Measurements from ENCODE around the gene ZNF469.

DNA sequence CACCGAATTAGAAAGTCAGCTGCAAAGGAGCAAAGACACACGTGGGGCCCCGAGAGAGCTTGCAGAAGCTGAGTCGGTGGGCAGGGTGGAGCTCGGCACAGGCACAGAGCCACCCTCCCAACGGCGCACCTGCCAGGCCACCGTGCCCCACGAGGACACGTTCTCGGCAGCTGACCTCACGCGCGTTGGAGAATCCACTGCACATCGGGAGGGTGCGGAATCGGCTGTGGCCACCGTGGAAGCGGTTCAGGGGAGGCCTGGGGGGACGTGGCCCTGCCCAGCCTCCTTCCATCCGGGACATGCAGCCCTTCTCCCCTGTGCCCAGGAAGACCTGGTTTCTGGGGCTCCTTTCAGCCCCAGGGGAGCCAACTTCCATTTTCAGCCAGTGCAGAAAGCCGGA, 49.4 kb downstream of the ZNF469 start:
- TF ChIP-seq POLR2A (IDR thresholded peaks at IDR 0.05) = no peak
- TF ChIP-seq, protein P1, sequence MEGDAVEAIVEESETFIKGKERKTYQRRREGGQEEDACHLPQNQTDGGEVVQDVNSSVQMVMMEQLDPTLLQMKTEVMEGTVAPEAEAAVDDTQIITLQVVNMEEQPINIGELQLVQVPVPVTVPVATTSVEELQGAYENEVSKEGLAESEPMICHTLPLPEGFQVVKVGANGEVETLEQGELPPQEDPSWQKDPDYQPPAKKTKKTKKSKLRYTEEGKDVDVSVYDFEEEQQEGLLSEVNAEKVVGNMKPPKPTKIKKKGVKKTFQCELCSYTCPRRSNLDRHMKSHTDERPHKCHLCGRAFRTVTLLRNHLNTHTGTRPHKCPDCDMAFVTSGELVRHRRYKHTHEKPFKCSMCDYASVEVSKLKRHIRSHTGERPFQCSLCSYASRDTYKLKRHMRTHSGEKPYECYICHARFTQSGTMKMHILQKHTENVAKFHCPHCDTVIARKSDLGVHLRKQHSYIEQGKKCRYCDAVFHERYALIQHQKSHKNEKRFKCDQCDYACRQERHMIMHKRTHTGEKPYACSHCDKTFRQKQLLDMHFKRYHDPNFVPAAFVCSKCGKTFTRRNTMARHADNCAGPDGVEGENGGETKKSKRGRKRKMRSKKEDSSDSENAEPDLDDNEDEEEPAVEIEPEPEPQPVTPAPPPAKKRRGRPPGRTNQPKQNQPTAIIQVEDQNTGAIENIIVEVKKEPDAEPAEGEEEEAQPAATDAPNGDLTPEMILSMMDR (IDR thresholded peaks at IDR 0.05) = no peak
- no peak for TF ChIP-seq EP300 (IDR thresholded peaks at IDR 0.05)
